Right hindlimb (tissue), 1 donor: ENCODE results near the gene ARHGEF19.
"Not testable (repeated sequence)": the region's sequence is repeated elsewhere in the genome, so short reads cannot be mapped to it uniquely, and the experiment has no call there.

Experiments
- DNase-seq: peaks from one replicate; pipeline ENCODE4 v3.0.0-alpha.2; 2018

The ARHGEF19 gene

GRCh38 chr1:16178596-16179497, 33.6 kb downstream of the ARHGEF19 start:
- DNase-seq: no peak

GRCh38 chr1:16177306-16177705, 35.1 kb downstream of the ARHGEF19 start:
- no peak for DNase-seq

DNA sequence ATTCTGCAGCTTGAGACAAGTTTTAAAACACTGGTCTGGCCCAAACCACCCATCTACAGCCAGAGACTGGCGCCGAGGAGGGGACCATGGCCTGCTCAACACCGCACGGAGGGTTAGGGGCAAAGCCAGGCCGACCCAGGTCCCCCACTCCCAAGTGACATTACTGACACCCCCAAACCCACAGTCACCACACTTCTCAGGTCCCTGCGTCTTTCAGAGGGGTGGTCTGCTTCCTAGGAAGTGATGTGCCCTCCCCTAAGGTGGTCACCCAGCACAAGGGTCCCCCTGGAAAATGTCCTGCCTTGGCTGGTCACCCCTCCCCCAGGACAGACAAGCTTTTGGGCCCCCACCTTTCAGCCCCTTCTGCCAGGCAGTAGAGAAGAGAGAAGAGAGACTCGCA, 35.8 kb downstream of the ARHGEF19 start:
- no peak for DNase-seq

DNA sequence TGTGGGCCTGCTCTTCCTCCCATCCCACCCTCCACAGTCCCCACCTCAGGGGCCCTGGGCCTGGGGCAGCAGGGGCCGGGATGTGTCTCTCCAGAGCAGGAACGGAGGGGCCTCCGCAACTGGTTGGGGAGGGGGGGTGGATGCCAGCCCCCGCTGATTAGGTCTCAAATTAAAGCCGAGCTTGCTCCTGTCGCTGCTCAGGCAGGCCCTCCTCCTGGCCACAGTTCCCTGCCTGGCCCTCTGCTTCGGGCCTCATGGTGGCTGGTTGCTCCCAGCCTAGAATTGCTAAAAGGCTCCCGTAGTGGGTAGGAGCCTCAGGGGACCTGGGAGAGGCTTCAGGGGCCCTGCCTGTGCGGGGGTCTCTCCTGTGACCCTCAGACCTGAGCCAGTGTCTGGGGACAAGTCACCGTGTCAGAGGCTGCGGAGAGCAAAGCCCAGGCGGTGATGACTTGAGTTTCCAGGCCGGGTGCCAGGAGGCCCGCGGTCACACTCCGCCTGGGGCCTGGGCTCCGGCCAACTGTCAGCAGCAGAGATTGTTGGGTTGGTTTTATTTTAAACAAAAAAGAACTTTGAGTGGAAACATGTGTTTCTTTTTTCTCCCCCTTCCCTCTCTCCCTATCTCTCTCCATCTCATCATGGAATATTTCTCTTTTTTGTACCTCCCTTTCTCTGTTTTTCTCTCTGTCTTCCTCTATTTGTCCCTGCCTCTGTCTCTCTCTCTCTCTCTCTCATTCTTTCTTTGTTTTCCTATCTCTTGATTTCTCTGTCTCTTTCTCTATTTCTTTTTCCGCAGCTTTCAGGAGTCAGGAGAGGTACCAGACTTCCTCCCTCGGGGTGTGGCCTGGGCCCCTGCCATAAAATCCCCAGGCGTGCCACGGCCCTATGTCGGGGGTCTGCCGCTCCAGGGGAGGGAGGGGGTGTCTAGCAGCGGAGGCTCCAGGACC, 36.6 kb downstream of the ARHGEF19 start:
- peak; percentile 94 for DNase-seq

GRCh38 chr1:16174886-16175598, 37.4 kb downstream of the ARHGEF19 start:
- peak; percentile 65 for DNase-seq

- DNase-seq: no peak
Measured at GRCh38 chr1:16174261-16174868, 38.1 kb downstream of the ARHGEF19 start.

GRCh38 chr1:16173447-16174260, 38.8 kb downstream of the ARHGEF19 start:
- no peak for DNase-seq

DNA sequence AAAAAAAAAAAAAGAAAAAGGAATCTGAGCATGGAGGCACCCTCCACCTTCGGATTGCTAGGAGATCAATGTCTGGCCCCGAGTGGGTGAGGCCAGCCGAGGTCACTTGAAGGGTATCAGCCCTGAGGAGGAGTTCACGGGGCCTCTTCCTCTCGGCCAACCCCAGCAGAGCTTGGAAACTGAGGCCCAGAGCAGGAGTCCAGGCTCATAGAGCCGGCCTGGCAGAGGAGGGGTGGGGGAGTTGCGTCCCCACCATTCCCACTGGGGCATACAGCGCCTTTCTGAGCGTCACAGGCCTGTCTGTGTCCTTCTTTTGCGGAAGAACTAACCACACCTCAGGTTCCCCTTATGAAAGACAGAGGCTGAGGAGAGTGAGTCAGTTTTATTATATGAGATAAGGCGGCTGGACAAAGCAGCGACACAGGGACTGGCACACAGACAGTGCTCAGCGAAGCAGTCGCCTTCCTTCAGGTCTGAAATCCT, 39.4 kb downstream of the ARHGEF19 start:
- no peak for DNase-seq

GRCh38 chr1:16172218-16172830, 40.1 kb downstream of the ARHGEF19 start:
- no peak for DNase-seq

DNA sequence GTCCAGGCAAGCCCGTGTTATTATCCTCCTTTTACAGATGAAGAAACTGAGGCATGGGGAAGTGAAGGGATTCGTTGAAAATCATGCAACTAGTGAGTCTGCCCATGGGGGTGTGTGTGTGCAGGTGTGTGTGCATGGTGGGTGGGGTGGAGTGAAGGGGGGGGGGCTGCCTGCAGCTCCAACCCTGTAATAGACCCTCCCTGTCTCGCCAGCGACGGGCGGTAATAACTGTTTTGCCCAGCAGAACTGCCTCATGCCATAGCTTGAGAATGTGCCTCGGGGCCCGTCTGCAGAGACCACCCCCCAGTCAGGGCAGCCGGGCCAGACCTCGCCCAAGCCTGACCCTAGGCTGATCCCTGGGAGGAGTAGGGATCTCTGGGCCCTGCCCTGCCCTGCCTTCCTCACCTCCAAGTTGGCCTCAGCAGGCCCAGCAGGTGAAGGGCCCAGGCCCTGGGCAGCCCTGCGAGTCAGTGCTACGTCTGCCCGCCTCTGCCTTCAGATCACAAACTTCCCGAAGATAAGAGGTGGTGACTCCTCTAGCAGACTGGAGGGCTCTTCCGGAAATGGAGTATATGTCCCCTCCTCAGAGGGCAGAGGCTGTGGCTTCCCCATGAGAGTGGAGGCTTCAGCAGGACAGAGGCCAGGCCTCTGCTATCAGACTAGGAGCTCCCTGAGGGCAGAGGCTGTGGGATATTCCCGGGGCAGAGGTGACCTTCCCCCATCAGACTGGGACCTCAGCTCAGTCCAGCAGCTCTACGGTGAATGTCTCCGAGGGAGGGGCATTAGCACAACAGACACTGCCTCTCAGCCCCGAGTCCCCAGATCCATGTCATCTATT, 40.9 kb downstream of the ARHGEF19 start:
- no peak for DNase-seq

DNA sequence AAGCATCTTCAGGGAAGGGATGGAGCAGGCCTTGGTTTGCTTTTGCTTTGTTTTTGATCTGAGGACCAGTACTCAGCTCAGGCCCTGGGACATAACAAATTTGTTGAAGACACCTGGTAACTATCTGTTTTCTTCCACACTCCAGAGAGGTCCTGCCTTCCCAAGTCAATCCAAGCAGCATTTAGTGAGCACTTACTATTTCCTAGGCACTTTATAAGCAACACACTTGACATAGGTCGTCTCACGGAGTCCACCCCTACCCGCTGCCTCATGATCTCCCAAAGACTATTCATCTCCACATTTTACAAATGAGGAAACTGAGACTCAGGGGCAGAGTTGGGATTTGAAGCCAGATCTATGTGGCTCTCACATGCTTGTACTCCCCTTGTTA, 42.2 kb downstream of the ARHGEF19 start:
- no peak for DNase-seq

GRCh38 chr1:16168622-16169360, 43.7 kb downstream of the ARHGEF19 start:
- no peak for DNase-seq

DNA sequence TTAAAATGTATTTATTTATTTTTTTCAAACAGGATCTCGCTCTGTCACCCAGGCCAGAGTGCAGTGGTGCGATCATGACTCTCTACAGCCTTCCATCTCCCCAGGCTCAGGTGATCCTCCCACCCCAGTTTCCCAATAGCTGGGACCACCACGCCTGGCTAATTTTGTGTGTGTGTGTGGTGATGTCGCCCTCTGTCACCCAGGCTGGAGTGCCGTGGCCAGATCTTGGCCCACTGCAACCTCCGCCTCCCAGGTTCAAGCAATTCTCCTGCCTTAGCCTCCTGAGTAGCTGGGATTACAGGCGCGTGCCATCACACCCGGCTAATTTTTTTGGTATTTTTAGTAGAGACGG, 44.3 kb downstream of the ARHGEF19 start:
- not testable (repeated sequence) for DNase-seq

DNA sequence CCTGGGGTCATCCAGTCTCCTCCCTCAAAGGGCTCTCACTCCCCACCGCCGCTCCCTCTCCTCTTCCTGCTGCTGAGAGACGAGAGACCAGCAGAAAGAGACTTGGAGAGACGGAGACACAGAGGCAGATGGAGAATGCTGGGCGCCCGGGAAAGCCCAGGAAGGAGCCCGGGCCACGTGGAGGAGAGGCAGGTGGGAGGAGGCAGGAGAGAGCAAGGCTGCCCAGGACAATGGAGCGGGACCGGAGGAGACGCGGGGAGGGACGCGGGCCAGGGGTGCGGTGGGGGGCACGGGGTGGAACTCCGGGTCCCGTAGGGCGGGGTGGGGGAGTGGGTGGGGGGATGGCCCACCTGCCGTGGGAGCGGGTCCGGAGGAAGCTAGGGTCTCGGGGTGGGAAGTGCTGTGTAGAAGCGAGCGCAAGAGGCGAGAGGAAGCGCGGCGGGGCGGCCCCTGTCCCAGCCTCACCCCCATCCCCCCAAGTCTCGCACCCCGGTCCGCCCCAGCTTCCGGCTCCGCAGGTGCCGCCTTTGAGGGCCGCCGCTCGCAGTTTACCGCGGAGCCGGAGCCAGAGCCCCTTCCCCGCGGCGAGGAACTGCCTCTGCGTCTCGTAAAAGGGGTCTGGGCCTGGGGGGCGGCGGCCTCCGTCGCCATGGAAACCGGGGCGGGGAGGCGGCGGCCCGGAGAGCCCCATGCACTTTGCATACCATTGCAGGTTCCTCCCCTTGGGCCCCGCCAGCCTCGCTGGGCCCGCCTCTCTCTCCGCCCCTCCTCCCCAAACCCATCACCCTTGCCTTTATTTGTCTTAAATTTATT, 44.9 kb downstream of the ARHGEF19 start:
- peak; percentile 65 for DNase-seq

DNA sequence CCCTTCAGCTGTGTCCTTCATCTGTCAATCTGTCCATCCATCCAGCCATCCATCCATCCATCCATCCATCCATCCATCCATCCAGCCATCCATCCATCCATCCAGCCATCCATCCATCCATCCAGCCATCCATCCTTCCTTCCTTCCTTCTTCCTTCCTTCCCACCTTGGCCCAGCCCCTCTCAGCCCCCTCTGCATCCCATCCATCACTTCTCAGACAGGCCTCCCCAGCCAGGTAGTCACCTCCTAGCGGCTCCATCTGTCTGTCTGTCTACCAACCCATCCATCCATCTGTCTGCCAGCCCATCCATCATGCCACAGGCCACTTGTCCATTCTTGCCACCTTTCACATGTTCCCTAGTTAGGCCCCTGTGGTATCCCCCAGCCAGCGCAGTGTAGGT, 46.3 kb downstream of the ARHGEF19 start:
- DNase-seq: no peak

DNA sequence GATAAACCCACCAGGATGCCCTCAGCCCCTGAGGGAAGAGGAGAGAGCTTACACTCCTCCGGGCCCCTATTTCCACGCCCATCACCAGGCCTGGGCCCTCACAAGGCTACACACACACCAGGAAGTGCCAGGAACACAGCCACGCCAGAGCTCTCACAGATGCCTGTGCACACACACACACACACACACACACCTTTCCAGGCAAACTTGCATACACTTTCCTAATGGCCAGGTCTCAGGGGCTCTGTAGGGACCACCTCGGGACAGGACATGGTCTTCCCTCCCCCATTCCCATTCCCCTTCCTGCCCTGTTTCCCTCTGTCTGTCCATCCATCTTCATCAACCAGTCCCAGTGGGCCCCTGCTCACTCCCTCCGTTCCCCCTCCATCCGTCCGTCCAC, 46.9 kb downstream of the ARHGEF19 start:
- DNase-seq: no peak

DNA sequence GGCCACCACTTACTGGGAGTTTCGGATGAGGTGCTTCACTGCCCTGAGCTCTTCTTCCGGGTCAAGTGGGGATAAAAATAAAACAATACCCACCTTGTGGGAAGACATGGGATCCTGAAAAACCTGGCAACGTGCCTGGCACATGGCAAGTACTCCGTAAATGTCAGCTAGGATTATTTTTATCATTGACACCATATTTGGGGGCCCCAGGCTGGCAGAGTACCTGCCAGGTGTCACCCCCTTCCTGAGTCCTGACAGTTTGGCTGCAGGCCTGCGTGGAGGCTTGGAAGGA, 47.4 kb downstream of the ARHGEF19 start:
- no peak for DNase-seq

GRCh38 chr1:16164213-16165072, 48.0 kb downstream of the ARHGEF19 start:
- DNase-seq: no peak
